Activated B cell treated with CpG ODN at 0.5 μM for 24 hours (primary cell): ENCODE results near the gene EPHB2. TPM values are rescaled to one million over a fixed set of nuclear protein-coding genes. Genes with fewer than 3 reads are reported as not detected.

ENCODE experiments used
- ATAC-seq: fragments of 200-7000 bp; cut with Tn5 transposase; one replicate; pipeline ENCODE4 v1.10.0; 2021; ENCODE audit warnings: low read depth, mild to moderate bottlenecking, moderate library complexity
- CTCF ChIA-PET: fragments of 350-600 bp; sonication (Branson Sonifier 250); formaldehyde crosslinking; loops from one replicate; lab custom pipeline; 2021; ENCODE audit warnings: antibody characterized with exemption; lab: Charles Lee
- POLR2A ChIA-PET: fragments of 350-600 bp; sonication (Branson Sonifier 250); formaldehyde crosslinking; loops from one replicate; lab custom pipeline; 2021; ENCODE audit warnings: antibody characterized with exemption; lab: Charles Lee
- DNase-seq: peaks from one replicate; pipeline ENCODE4 v3.0.0; 2022
- H3K27ac Mint-ChIP-seq: one replicate; pipeline ENCODE4 v1.8.0; 2020; ENCODE audit warnings: mixed read lengths
- H3K27me3 Mint-ChIP-seq: one replicate; pipeline ENCODE4 v1.8.0; 2021; ENCODE audit warnings: mixed read lengths
- H3K36me3 Mint-ChIP-seq: one replicate; pipeline ENCODE4 v1.8.0; 2021; ENCODE audit warnings: low read depth, mixed read lengths
- H3K4me1 Mint-ChIP-seq: one replicate; pipeline ENCODE4 v1.8.0; 2021; ENCODE audit warnings: mixed read lengths
- H3K4me3 Mint-ChIP-seq: one replicate; pipeline ENCODE4 v1.8.0; 2020; ENCODE audit warnings: mild to moderate bottlenecking, mixed read lengths
- H3K9me3 Mint-ChIP-seq: one replicate; pipeline ENCODE4 v1.8.0; 2020; ENCODE audit warnings: mixed read lengths
- CTCF ChIP-seq: fragments of 200-600 bp; IDR thresholded peaks from one replicate; pipeline ENCODE4 v1.8.0; 2022; ENCODE audit warnings: antibody characterized with exemption, mild to moderate bottlenecking
- intact Hi-C: fragments of 100-400 bp; cut with micrococcal nuclease; formaldehyde crosslinking; loops from one replicate; pipeline ENCODE4 v1.15.1; 2024
- total RNA-seq: library from RNA; stranded (reverse); gene quantifications from 2 replicates; pipeline ENCODE4 v1.2.3, GENCODE V29; 2022

The EPHB2 gene
- total RNA-seq, 1 donor from 2014 or later: 0.13 TPM

GRCh38 chr1:22949822-22950331, 239.2 kb downstream of the EPHB2 start:
- no peak for TF ChIP-seq CTCF
- H3K9me3 Mint-ChIP-seq: no peaks in the 10 kb centered on the region
- H3K27ac Mint-ChIP-seq: no peak overlapping the region
- POLR2A ChIA-PET: no interaction called here
- intact Hi-C loops: no loop called here
- CTCF ChIA-PET: no interaction called here
- ATAC-seq (no peak), DNase-seq (no peak)
- H3K4me3 Mint-ChIP-seq: no peak overlapping the region
- H3K36me3 Mint-ChIP-seq: no peaks in the 10 kb centered on the region
- H3K27me3 Mint-ChIP-seq: peaks cover 27% of the 10 kb centered on the region
- H3K4me1 Mint-ChIP-seq: no peaks in the 10 kb centered on the region

- Mint-ChIP-seq H3K36me3 (no peaks in the 10 kb centered on the region), H3K27ac (no peak overlapping the region), H3K4me3 (no peak overlapping the region), H3K9me3 (no peaks in the 10 kb centered on the region), H3K4me1 (no peaks in the 10 kb centered on the region), H3K27me3 (peaks cover 29% of the 10 kb centered on the region)
- ATAC-seq (no peak), DNase-seq (no peak)
- POLR2A ChIA-PET: interaction anchor here (0.7 kb wide), 1 partner anchor 1024 kb away, joined by 3 read pairs; no protein-coding TSS in a partner anchor
- TF ChIP-seq CTCF: no peak
- CTCF ChIA-PET: no interaction called here
- intact Hi-C loops: no loop called here
Observed at GRCh38 chr1:22951796-22952195, 241.2 kb downstream of the EPHB2 start.

- Mint-ChIP-seq H3K27me3 (peaks cover 33% of the 10 kb centered on the region), H3K4me1 (no peaks in the 10 kb centered on the region), H3K36me3 (no peaks in the 10 kb centered on the region), H3K4me3 (no peak overlapping the region), H3K9me3 (no peaks in the 10 kb centered on the region), H3K27ac (no peak overlapping the region)
- ChIA-PET POLR2A (no interaction called here), CTCF (no interaction called here)
- intact Hi-C loops: no loop called here
- no peak for TF ChIP-seq CTCF
- ATAC-seq: no peak
- DNase-seq: no peak
Observed at GRCh38 chr1:22952694-22953056, 242.0 kb downstream of the EPHB2 start.

GRCh38 chr1:22953057-22953739, 242.6 kb downstream of the EPHB2 start:
- Mint-ChIP-seq H3K9me3 (no peaks in the 10 kb centered on the region), H3K36me3 (no peaks in the 10 kb centered on the region), H3K4me3 (no peak overlapping the region), H3K27ac (no peak overlapping the region), H3K27me3 (peaks cover 31% of the 10 kb centered on the region), H3K4me1 (no peaks in the 10 kb centered on the region)
- ChIA-PET CTCF (no interaction called here), POLR2A (no interaction called here)
- ATAC-seq (no peak), DNase-seq (no peak)
- intact Hi-C loops: no loop called here
- no peak for TF ChIP-seq CTCF

- intact Hi-C loops: no loop called here
- POLR2A ChIA-PET: no interaction called here
- H3K9me3 Mint-ChIP-seq: no peaks in the 10 kb centered on the region
- peaks cover 25% of the 10 kb centered on the region for H3K27me3 Mint-ChIP-seq
- DNase-seq (no peak), ATAC-seq (no peak)
- CTCF ChIA-PET: no interaction called here
- no peaks in the 10 kb centered on the region for H3K36me3 Mint-ChIP-seq
- no peak overlapping the region for H3K4me3 Mint-ChIP-seq
- no peaks in the 10 kb centered on the region for H3K4me1 Mint-ChIP-seq
- no peak for TF ChIP-seq CTCF
- no peak overlapping the region for H3K27ac Mint-ChIP-seq
Observed at GRCh38 chr1:22953740-22954141, 243.1 kb downstream of the EPHB2 start.
